ENCODE measurements around the gene RAB10.
"Not testable (repeated sequence)": the region's sequence is repeated elsewhere in the genome, so short reads cannot be mapped to it uniquely, and the experiment has no call there.

- not testable (repeated sequence) for TF ChIP-seq CTCF (optimal IDR thresholded peaks at IDR 0.05 in 1 of 3, IDR thresholded peaks at IDR 0.05 in 1 of 3, conservative IDR thresholded peaks at IDR 0.05 in 1 of 3; ENCODE audit: extremely low read depth in 1 of 3, insufficient read depth in 2 of 3, low read length in 3 of 3); EZH2 (IDR thresholded peaks at IDR 0.05; ENCODE audit: low read length)
These were observed 35.0 kb upstream of the RAB10 start for GRCh38 chr2:25998816-25999383.

Data from keratinocyte (primary cell).